ENCODE data around the gene PPA1. TPM values are rescaled to one million over a fixed set of nuclear protein-coding genes. Genes with fewer than 3 reads are reported as not detected.

The PPA1 gene
- 100 to 1,000 TPM; 105 to 132 (median 121) TPM for total RNA-seq (2021; fragmentation: NEBNext Ultra II Directional; extraction: Animal tissue kit (Norgen Biotek cat#: 25700))
- long read RNA-seq, transcript PPA1-202 (11 exons, 1,295 nt) = major isoform, 216 of 223 reads
- long read RNA-seq, partial matches to known transcripts = 5 of 223 reads
- long read RNA-seq, other reads (novel, unspliced or antisense) = 2 of 223 reads

- peak; percentile 91 for DNase-seq
- peaks cover 2% of the 10 kb centered on the region for H3K27me3 Mint-ChIP-seq (ENCODE audit: insufficient read depth)
- no peaks in the 10 kb centered on the region; the same call in 1 of the 2 replicates for H3K36me3 Mint-ChIP-seq (ENCODE audit: low read depth)
- peak within 1 kb of the TSS; percentile 94 for H3K27ac Mint-ChIP-seq
- H3K4me3 Mint-ChIP-seq = peak within 1 kb of the TSS; percentile 98
- peak; percentile 58 for TF ChIP-seq CTCF (IDR thresholded peaks at IDR 0.05)
- peaks cover 43% of the 10 kb centered on the region for H3K4me1 Mint-ChIP-seq (ENCODE audit: low read depth)
- peaks cover 4% of the 10 kb centered on the region for H3K9me3 Mint-ChIP-seq
These were observed at the start of gene PPA1 for GRCh38 chr10:70233109-70233938. Gene PPA1 (minus strand): TSS chr10:70233429. CDS start chr10:70233327, 102 bp downstream.

GRCh38 chr10:70281609-70282008 lies 48.4 kb upstream of the PPA1 start:
- H3K9me3 Mint-ChIP-seq = peaks cover 5% of the 10 kb centered on the region; the same call in 1 of the 2 replicates
- H3K4me1 Mint-ChIP-seq (ENCODE audit: low read depth) = no peaks in the 10 kb centered on the region
- no peak overlapping the region for H3K4me3 Mint-ChIP-seq
- TF ChIP-seq CTCF (IDR thresholded peaks at IDR 0.05) = no peak
- H3K36me3 Mint-ChIP-seq (ENCODE audit: low read depth) = peaks cover 5% of the 10 kb centered on the region; the same call in 1 of the 2 replicates
- peaks cover 40% of the 10 kb centered on the region for H3K27me3 Mint-ChIP-seq (ENCODE audit: insufficient read depth)
- no peak overlapping the region for H3K27ac Mint-ChIP-seq
- DNase-seq = no peak

GRCh38 chr10:70280099-70280498 lies 46.9 kb upstream of the PPA1 start:
- peaks cover 10% of the 10 kb centered on the region for H3K4me1 Mint-ChIP-seq (ENCODE audit: low read depth)
- DNase-seq = no peak
- H3K36me3 Mint-ChIP-seq (ENCODE audit: low read depth) = peaks cover 5% of the 10 kb centered on the region; the same call in 1 of the 2 replicates
- peaks cover 41% of the 10 kb centered on the region for H3K27me3 Mint-ChIP-seq (ENCODE audit: insufficient read depth)
- no peak overlapping the region for H3K27ac Mint-ChIP-seq
- H3K4me3 Mint-ChIP-seq = no peak overlapping the region
- no peak for TF ChIP-seq CTCF (IDR thresholded peaks at IDR 0.05)
- H3K9me3 Mint-ChIP-seq = peaks cover 9% of the 10 kb centered on the region; the same call in 1 of the 2 replicates

GRCh38 chr10:70277396-70278030 lies 44.3 kb upstream of the PPA1 start:
- Mint-ChIP-seq H3K9me3 (peaks cover 4% of the 10 kb centered on the region; the same call in 1 of the 2 replicates), H3K36me3 (ENCODE audit: low read depth) (no peaks in the 10 kb centered on the region), H3K27ac (no peak overlapping the region), H3K4me3 (no peak overlapping the region), H3K4me1 (ENCODE audit: low read depth) (peaks cover 12% of the 10 kb centered on the region), H3K27me3 (ENCODE audit: insufficient read depth) (peaks cover 38% of the 10 kb centered on the region)
- DNase-seq = no peak
- no peak for TF ChIP-seq CTCF (IDR thresholded peaks at IDR 0.05)

GRCh38 chr10:70274643-70275042 lies 41.4 kb upstream of the PPA1 start:
- no peaks in the 10 kb centered on the region for H3K36me3 Mint-ChIP-seq (ENCODE audit: low read depth)
- peaks cover 4% of the 10 kb centered on the region; the same call in 1 of the 2 replicates for H3K9me3 Mint-ChIP-seq
- H3K27ac Mint-ChIP-seq = peak overlapping the region; percentile 36; the same call in 1 of the 2 replicates
- peaks cover 15% of the 10 kb centered on the region for H3K4me1 Mint-ChIP-seq (ENCODE audit: low read depth)
- DNase-seq = peak; percentile 56
- no peak overlapping the region for H3K4me3 Mint-ChIP-seq
- peaks cover 33% of the 10 kb centered on the region; the same call in 1 of the 2 replicates for H3K27me3 Mint-ChIP-seq (ENCODE audit: insufficient read depth)
- TF ChIP-seq CTCF (IDR thresholded peaks at IDR 0.05) = no peak

All from HFFc6 (cell line).